H1 (cell line): Measurements from ENCODE around the gene DPF1. TPM values are rescaled to one million over a fixed set of nuclear protein-coding genes. Genes with fewer than 3 reads are reported as not detected.

ENCODE experiments used
- ATF2 ChIP-seq: IDR thresholded peaks from 2 replicates; pipeline ENCODE4 v1.6.1; 2012; ENCODE audit warnings: low read length, inconsistent platforms
- BCL11A ChIP-seq, 2 experiments: IDR thresholded peaks; one replicate each; pipeline ENCODE4 v1.6.1; 2011; ENCODE audit warnings: low read depth in 2 of 2, low read length in 2 of 2, mild to moderate bottlenecking in 2 of 2
- RXRA ChIP-seq: IDR thresholded peaks from 2 replicates; pipeline ENCODE4 v1.6.1; 2011; ENCODE audit warnings: low read depth, mild to moderate bottlenecking, low read length, moderate library complexity; ENCODE audit not compliant: insufficient read depth
- YY1 ChIP-seq: IDR thresholded peaks from 2 replicates; pipeline ENCODE4 v1.6.1; 2011; ENCODE audit warnings: low read depth, mild to moderate bottlenecking, low read length
- polyA plus RNA-seq, 7 experiments: library from polyadenylated mRNA; depleted of rRNA in 3 of 7; stranded (reverse) in 5 of 7; unstranded in 2 of 7; fragments of >200 nt in 5 of 7; fragments of 200-250 nt in 2 of 7; gene quantifications; 1 replicate in 5 of 7; 2 replicates in 1 of 7; 4 replicates in 1 of 7; pipeline versions ENCODE4 v1.2.1 to v1.2.3, GENCODE V29; 2011 to 2013; ENCODE audit warnings: missing spikeins in 2 of 7, mixed read lengths in 2 of 7
- total RNA-seq: library from RNA; stranded (reverse); fragmentation: NEBNext Ultra II Directional; extraction: Animal tissue kit (Norgen Biotek cat#: 25700); gene quantifications from 2 replicates; pipeline ENCODE4 v1.2.1, GENCODE V29; 2021

The DPF1 gene
- total and polyA plus RNA-seq, 2 of the 8 experiments (the other 6 are each of a cell fraction or from before 2014, with no cell fraction given): 12.9 to 15.6 TPM

- no peak for TF ChIP-seq ATF2
- TF ChIP-seq RXRA: no peak
- TF ChIP-seq YY1: no peak
- no peak for TF ChIP-seq BCL11A (IDR thresholded peaks at IDR 0.05; ENCODE audit: low read depth in 2 of 2, low read length in 2 of 2)
These were observed 55.4 kb downstream of the DPF1 start (continued) for GRCh38 chr19:38168637-38169036.
